ENCODE data around the gene MUS81. TPM values are rescaled to one million over a fixed set of nuclear protein-coding genes. Genes with fewer than 3 reads are reported as not detected.

The MUS81 gene
- total and polyA plus RNA-seq, 9 of the 15 experiments (the other 6 are each of a cell fraction or from before 2014, with no cell fraction given) = 13.4 to 118 (median 53.7) TPM

GRCh38 chr11:65891219-65892136 lies 31.2 kb downstream of the MUS81 start (continued):
- TF ChIP-seq MED1 (CRISPR knock-in tag; IDR thresholded peaks at IDR 0.05; ENCODE audit: borderline replicate concordance) = no peak
- TF ChIP-seq NR1H2 (CRISPR knock-in tag; IDR thresholded peaks at IDR 0.05) = no peak
- TF ChIP-seq HDAC2 (IDR thresholded peaks at IDR 0.05) = no peak
- TF ChIP-seq STAG1 (CRISPR knock-in tag; IDR thresholded peaks at IDR 0.05; ENCODE audit: borderline replicate concordance) = no peak
- TF ChIP-seq TEAD1 (CRISPR knock-in tag; IDR thresholded peaks at IDR 0.05) = peak in 1 of 2 experiments; percentile 62; a peak in 1 of 4 replicates
- TF ChIP-seq CBX2 (IDR thresholded peaks at IDR 0.05; ENCODE audit: insufficient read depth, low read length, poor library complexity, severe bottlenecking) = no peak
- 0 out of 4 replicates have a peak, but pooled peaks of 1 of the 2 experiments have one; percentile 25 for TF ChIP-seq FOXA3 (CRISPR knock-in tag; conservative IDR thresholded peaks at IDR 0.05 in 1 of 2, IDR thresholded peaks at IDR 0.05 in 1 of 2)
- TF ChIP-seq DEAF1 (CRISPR knock-in tag; IDR thresholded peaks at IDR 0.05) = 0 out of 2 replicates have a peak, but pooled peaks have one; percentile 11
- TF ChIP-seq E2F4 (CRISPR knock-in tag; IDR thresholded peaks at IDR 0.05; ENCODE audit: low read depth) = no peak
- no peak for TF ChIP-seq FUS (optimal IDR thresholded peaks at IDR 0.05; ENCODE audit: low read depth, low read length)
- no peak for TF ChIP-seq ZNF589 (CRISPR knock-in tag; IDR thresholded peaks at IDR 0.05; ENCODE audit: low read depth)
- TF ChIP-seq ZBTB7A (IDR thresholded peaks at IDR 0.05; ENCODE audit: borderline replicate concordance, control insufficient read depth, low read depth, low read length) = peak; percentile 87
- no peak for TF ChIP-seq SMARCC2 (IDR thresholded peaks at IDR 0.05; ENCODE audit: low read depth)
- TF ChIP-seq FOS (IDR thresholded peaks at IDR 0.05; ENCODE audit: extremely low read depth, insufficient read length) = no peak
- peak; percentile 7; the same call in 1 of the 2 replicates for TF ChIP-seq NFIC (IDR thresholded peaks at IDR 0.05)
- TF ChIP-seq ZNF830 (CRISPR knock-in tag; IDR thresholded peaks at IDR 0.05) = no peak
- TF ChIP-seq ZNF592 (IDR thresholded peaks at IDR 0.05) = peak; percentile 61
- TF ChIP-seq ZNF76 (CRISPR knock-in tag; IDR thresholded peaks at IDR 0.05; ENCODE audit: borderline replicate concordance) = no peak
- TF ChIP-seq SRSF9 (IDR thresholded peaks at IDR 0.05; ENCODE audit: borderline replicate concordance, low read depth, low read length) = no peak
- no peak for TF ChIP-seq ZC3H8 (IDR thresholded peaks at IDR 0.05)
- TF ChIP-seq ZNF347 (CRISPR knock-in tag; IDR thresholded peaks at IDR 0.05; ENCODE audit: low read depth) = no peak
